ENCODE data around the gene C4BPA. TPM values are rescaled to one million over a fixed set of nuclear protein-coding genes. Genes with fewer than 3 reads are reported as not detected.

Gene C4BPA
- total RNA-seq, 1 experiment from 2014 or later: 10.6 TPM

GRCh38 chr1:207067665-207068064, 36.4 kb upstream of the C4BPA start:
- no peak overlapping the region for H3K27ac Mint-ChIP-seq (ENCODE audit: unreplicated experiment)
- Histone ChIP-seq H3K4me1 (no peaks in the 10 kb centered on the region), H3K27me3 (replicated peaks; ENCODE audit: control insufficient read depth, insufficient read depth, low read length) (no peaks in the 10 kb centered on the region), H3K36me3 (ENCODE audit: control insufficient read depth, insufficient read depth, low read length) (peaks cover 4% of the 10 kb centered on the region), H3K9me3 (no peaks in the 10 kb centered on the region), H3K4me3 (ENCODE audit: low read depth, low read length) (no peak overlapping the region)
- CTCF ChIA-PET: no interaction called here
- peaks cover 41% of the 10 kb centered on the region for H3K36me3 Mint-ChIP-seq (ENCODE audit: insufficient read depth, unreplicated experiment)
- POLR2A ChIA-PET: no interaction called here
- H3K4me1 Mint-ChIP-seq (ENCODE audit: low read depth, unreplicated experiment): no peaks in the 10 kb centered on the region
- H3K4me3 Mint-ChIP-seq (ENCODE audit: unreplicated experiment): no peak overlapping the region
- BruUV-seq (replicated peaks): no TSS peak
- DNase-seq: no peak
- no peaks in the 10 kb centered on the region for H3K9me3 Mint-ChIP-seq (ENCODE audit: unreplicated experiment)
- TF ChIP-seq CTCF (IDR thresholded peaks at IDR 0.05; ENCODE audit: insufficient read depth in 1 of 2, low read depth in 1 of 2, low read length in 1 of 2, severe bottlenecking in 1 of 2, unreplicated experiment in 1 of 2): no peak
- no peaks in the 10 kb centered on the region for H3K27me3 Mint-ChIP-seq (ENCODE audit: insufficient read depth, unreplicated experiment)
- intact Hi-C loops (cut with micrococcal nuclease; ENCODE audit: unreplicated experiment): no loop called here

GRCh38 chr1:207069061-207069460, 35.0 kb upstream of the C4BPA start:
- no peak for DNase-seq
- intact Hi-C loops (cut with micrococcal nuclease; ENCODE audit: unreplicated experiment): no loop called here
- Histone ChIP-seq H3K4me3 (ENCODE audit: low read depth, low read length) (no peak overlapping the region), H3K27me3 (replicated peaks; ENCODE audit: control insufficient read depth, insufficient read depth, low read length) (no peaks in the 10 kb centered on the region), H3K4me1 (no peaks in the 10 kb centered on the region), H3K9me3 (no peaks in the 10 kb centered on the region), H3K36me3 (ENCODE audit: control insufficient read depth, insufficient read depth, low read length) (peaks cover 3% of the 10 kb centered on the region)
- Mint-ChIP-seq H3K4me1 (ENCODE audit: low read depth, unreplicated experiment) (no peaks in the 10 kb centered on the region), H3K27ac (ENCODE audit: unreplicated experiment) (no peak overlapping the region), H3K27me3 (ENCODE audit: insufficient read depth, unreplicated experiment) (no peaks in the 10 kb centered on the region), H3K36me3 (ENCODE audit: insufficient read depth, unreplicated experiment) (peaks cover 30% of the 10 kb centered on the region), H3K4me3 (ENCODE audit: unreplicated experiment) (no peak overlapping the region), H3K9me3 (ENCODE audit: unreplicated experiment) (no peaks in the 10 kb centered on the region)
- no peak for TF ChIP-seq CTCF (IDR thresholded peaks at IDR 0.05; ENCODE audit: insufficient read depth in 1 of 2, low read depth in 1 of 2, low read length in 1 of 2, severe bottlenecking in 1 of 2, unreplicated experiment in 1 of 2)
- CTCF ChIA-PET: no interaction called here
- no TSS peak for BruUV-seq (replicated peaks)
- POLR2A ChIA-PET: interaction anchor here (1.3 kb wide), 1 partner anchor 16 kb away, joined by 4 read pairs; the partner anchor contains the start of gene PFKFB2

GRCh38 chr1:207069858-207070506, 34.1 kb upstream of the C4BPA start:
- no peaks in the 10 kb centered on the region for H3K4me1 ChIP-seq
- H3K4me3 Mint-ChIP-seq (ENCODE audit: unreplicated experiment): no peak overlapping the region
- no peak for TF ChIP-seq CTCF (IDR thresholded peaks at IDR 0.05; ENCODE audit: insufficient read depth in 1 of 2, low read depth in 1 of 2, low read length in 1 of 2, severe bottlenecking in 1 of 2, unreplicated experiment in 1 of 2)
- POLR2A ChIA-PET: interaction anchor here (1.3 kb wide), 1 partner anchor 17 kb away, joined by 4 read pairs; the partner anchor contains the start of gene PFKFB2
- no peak overlapping the region for H3K4me3 ChIP-seq (ENCODE audit: low read depth, low read length)
- BruUV-seq (replicated peaks): no TSS peak
- H3K36me3 Mint-ChIP-seq (ENCODE audit: insufficient read depth, unreplicated experiment): peaks cover 26% of the 10 kb centered on the region
- no peak overlapping the region for H3K27ac Mint-ChIP-seq (ENCODE audit: unreplicated experiment)
- no peaks in the 10 kb centered on the region for H3K9me3 ChIP-seq
- H3K4me1 Mint-ChIP-seq (ENCODE audit: low read depth, unreplicated experiment): no peaks in the 10 kb centered on the region
- H3K27me3 ChIP-seq (replicated peaks; ENCODE audit: control insufficient read depth, insufficient read depth, low read length): no peaks in the 10 kb centered on the region
- DNase-seq: no peak
- no peaks in the 10 kb centered on the region for H3K9me3 Mint-ChIP-seq (ENCODE audit: unreplicated experiment)
- CTCF ChIA-PET: no interaction called here
- intact Hi-C loops (cut with micrococcal nuclease; ENCODE audit: unreplicated experiment): no loop called here
- peaks cover 3% of the 10 kb centered on the region for H3K36me3 ChIP-seq (ENCODE audit: control insufficient read depth, insufficient read depth, low read length)
- H3K27me3 Mint-ChIP-seq (ENCODE audit: insufficient read depth, unreplicated experiment): no peaks in the 10 kb centered on the region
